Measurements from ENCODE around the gene ADGRG3. TPM values are rescaled to one million over a fixed set of nuclear protein-coding genes. Genes with fewer than 3 reads are reported as not detected.
A peak's percentile ranks its signal among the peaks of the same experiment; 100 is the strongest.

The ADGRG3 gene
- total and polyA plus RNA-seq, 2 of the 13 experiments (the other 11 are each of a cell fraction or from before 2014, with no cell fraction given), result 2.7 to 11.8 TPM

GRCh38 chr16:57689762-57690558 is 21.9 kb downstream of the ADGRG3 start (continued):
- TF ChIP-seq ZMYM3 (CRISPR knock-in tag; IDR thresholded peaks at IDR 0.05) (peak; percentile 24; the same call in 1 of the 2 replicates), ZNF768 (CRISPR knock-in tag; IDR thresholded peaks at IDR 0.05) (peak; percentile 30; the same call in 1 of the 2 replicates), HDAC6 (IDR thresholded peaks at IDR 0.05; ENCODE audit: low read depth, low read length) (no peak)

- FAIRE-seq (no peak), DNase-seq (ENCODE audit: low spot score) (no peak), ATAC-seq (no peak)
- TF ChIP-seq CEBPG (CRISPR knock-in tag; IDR thresholded peaks at IDR 0.05), result no peak
- peak; percentile 70 for TF ChIP-seq ATF7 (IDR thresholded peaks at IDR 0.05)
- TF ChIP-seq ATF7 (CRISPR knock-in tag; IDR thresholded peaks at IDR 0.05), result no peak
- TF ChIP-seq CREB1 (IDR thresholded peaks at IDR 0.05), result peak; percentile 53; the same call in 1 of the 2 replicates
- no peak for TF ChIP-seq CREB1 (CRISPR knock-in tag; IDR thresholded peaks at IDR 0.05)
- TF ChIP-seq ZNF512 (CRISPR knock-in tag; IDR thresholded peaks at IDR 0.05), result peak; percentile 80; the same call in 1 of the 2 replicates
- no peak for TF ChIP-seq ZNF615 (CRISPR knock-in tag; IDR thresholded peaks at IDR 0.05; ENCODE audit: borderline replicate concordance)
- TF ChIP-seq PCBP2 (optimal IDR thresholded peaks at IDR 0.05; ENCODE audit: low read depth, low read length, poor library complexity, severe bottlenecking), result peak; percentile 54
- 0 out of 2 replicates have a peak, but pooled peaks have one; percentile 28 for TF ChIP-seq FOXA1 (IDR thresholded peaks at IDR 0.05)
- no peak for TF ChIP-seq FOXA1 (CRISPR knock-in tag; IDR thresholded peaks at IDR 0.05)
- H3K9ac ChIP-seq (ENCODE audit: insufficient read depth, low read depth, low read length), result no peak overlapping the region
- no peak overlapping the region for H2AFZ ChIP-seq (ENCODE audit: low read length)
- in situ Hi-C loops (cut with HindIII; ENCODE audit: extremely low pct_ligation_motif_present, low pct_unique_long_range_greater_than_20kb) (no loop called here), intact Hi-C loops (cut with micrococcal nuclease; ENCODE audit: unreplicated experiment) (no loop called here)
- ChIA-PET CTCF (ENCODE audit: low intra/inter-chr PET ratio, low total read pairs) (no interaction called here), POLR2A (interaction anchor here (0.7 to 2.3 kb wide), 2 partner anchors 9 to 10 kb away, joined by 3 to 7 read pairs; no protein-coding TSS in a partner anchor)
- BruUV-seq (replicated peaks), result no TSS peak
- H3K4me2 ChIP-seq (ENCODE audit: low read depth, low read length), result no peak overlapping the region
- H3K79me2 ChIP-seq (ENCODE audit: insufficient read depth, low read length), result no peaks in the 10 kb centered on the region
- no peaks in the 10 kb centered on the region for H3K9me3 ChIP-seq (ENCODE audit: low read length)
- no peaks in the 10 kb centered on the region for H3K36me3 ChIP-seq (replicated peaks in 1 of 2; ENCODE audit: control insufficient read depth in 1 of 2, insufficient read depth in 2 of 2, low read length in 2 of 2)
- 84% methylated on average over 3 of the region's 4 CpGs for WGBS (ENCODE audit: low lambda C conversion rate)
- peaks cover 83% of the 10 kb centered on the region for H3K4me1 ChIP-seq (ENCODE audit: insufficient read depth, low read length)
- no peak overlapping the region for H3K27ac ChIP-seq (ENCODE audit: extremely low read length, insufficient read depth, low read length)
- H3K27me3 ChIP-seq (ENCODE audit: control insufficient read depth in 1 of 2, insufficient read depth in 2 of 2, low read length in 2 of 2), result no peaks in the 10 kb centered on the region
- no peak overlapping the region for H3K4me3 ChIP-seq (replicated peaks in 1 of 3; ENCODE audit: insufficient read depth in 1 of 3, low read depth in 2 of 3, low read length in 3 of 3)
- no peaks in the 10 kb centered on the region for H4K20me1 ChIP-seq (ENCODE audit: insufficient read depth, low read length)
Measured at GRCh38 chr16:57690782-57691471, 22.8 kb downstream of the ADGRG3 start.

All from HepG2 (cell line).